NK-92 treated with Interleukin-12 subunit alpha and Interleukin-12 subunit beta, amount 100 ng/mL, for 24 hours (cell line): ENCODE results near the gene TNFAIP8.
A peak's percentile ranks its signal among the peaks of the same experiment; 100 is the strongest.
"Not testable (repeated sequence)": the region's sequence is repeated elsewhere in the genome, so short reads cannot be mapped to it uniquely, and the experiment has no call there.

Experiments used
- DNase-seq: peaks from one replicate; lab custom pipeline; 2025; lab: John Stamatoyannopoulos, UW

Gene TNFAIP8

DNA sequence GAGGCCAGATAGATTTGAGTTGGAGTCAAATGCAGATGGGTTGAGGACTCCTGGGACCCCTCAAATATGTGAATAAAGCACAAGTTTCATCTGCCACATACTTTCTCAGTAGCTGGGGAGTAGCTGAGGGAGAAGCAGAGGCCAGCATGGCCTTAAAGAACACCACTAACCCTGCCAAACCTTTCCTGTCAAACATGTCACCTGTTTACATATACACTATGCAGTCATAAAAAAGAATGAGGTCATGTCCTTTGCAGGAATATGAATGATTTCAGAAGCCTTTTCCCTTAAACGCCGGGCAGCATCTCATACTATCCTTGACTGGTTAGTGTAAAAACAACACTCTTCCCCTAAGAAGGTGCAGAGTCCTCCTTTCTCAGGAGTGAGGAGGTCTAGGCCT is 71.2 kb downstream of the TNFAIP8 start:
- DNase-seq, result no peak

DNA sequence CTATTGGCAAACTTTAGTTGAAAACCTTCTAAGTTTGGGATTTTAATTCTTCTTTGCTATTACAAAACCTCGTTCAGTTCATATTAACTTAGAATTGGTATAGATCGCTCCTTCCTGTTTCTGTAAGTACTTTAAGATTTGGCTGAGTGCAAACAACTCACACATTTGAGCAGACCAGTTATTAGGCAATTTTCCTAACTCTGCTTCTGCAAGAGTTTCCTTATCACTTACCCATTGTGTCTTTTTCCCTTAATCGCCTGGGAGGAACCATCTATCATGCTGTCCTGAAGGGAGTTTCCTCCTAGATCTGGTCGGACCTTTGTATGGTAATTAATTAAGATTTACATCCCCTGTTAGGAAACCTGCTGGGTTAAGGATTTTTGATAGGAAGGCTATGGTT is 71.8 kb downstream of the TNFAIP8 start:
- DNase-seq, result not testable (repeated sequence)

DNA sequence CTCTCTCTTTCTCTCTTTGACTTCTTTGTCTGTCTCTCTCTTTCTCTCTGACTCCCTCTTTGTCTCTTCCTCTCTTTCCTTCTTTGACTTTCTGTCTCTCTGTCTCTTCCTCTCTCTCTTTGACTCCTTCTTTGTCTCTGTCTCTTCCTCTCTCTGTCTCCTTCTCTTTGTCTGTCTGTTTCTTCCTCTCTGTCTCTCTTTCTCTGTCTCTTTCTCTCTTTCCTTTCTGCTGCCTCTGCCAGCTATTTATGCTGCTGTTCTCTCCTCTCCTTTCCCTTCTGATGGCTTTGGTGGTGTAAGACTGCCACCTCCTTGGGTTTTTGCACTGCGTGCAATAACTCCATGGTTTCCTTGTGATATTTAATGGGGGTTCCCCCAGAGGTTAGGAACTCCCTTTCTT is 72.3 kb downstream of the TNFAIP8 start:
- DNase-seq, result not testable (repeated sequence)

DNA sequence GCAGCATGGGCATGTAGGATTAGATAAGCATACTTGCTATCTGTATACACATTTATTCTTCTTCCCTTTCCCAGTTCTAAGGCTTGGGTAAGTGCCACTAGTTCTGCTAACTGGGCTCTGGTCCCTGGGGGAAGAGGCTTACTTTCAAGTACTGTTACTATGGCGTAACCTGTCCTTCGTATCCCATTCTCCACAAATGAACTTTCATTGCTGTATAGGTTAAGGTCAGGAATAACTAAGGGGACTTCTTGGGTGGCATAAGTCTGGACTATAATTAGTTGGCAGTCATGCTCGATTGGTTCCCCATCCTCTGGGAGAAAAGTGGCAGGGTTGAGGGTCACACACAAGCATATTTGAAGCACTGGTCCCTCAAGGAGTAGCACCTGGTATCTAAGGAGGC is 72.8 kb downstream of the TNFAIP8 start:
- DNase-seq, result not testable (repeated sequence)

DNA sequence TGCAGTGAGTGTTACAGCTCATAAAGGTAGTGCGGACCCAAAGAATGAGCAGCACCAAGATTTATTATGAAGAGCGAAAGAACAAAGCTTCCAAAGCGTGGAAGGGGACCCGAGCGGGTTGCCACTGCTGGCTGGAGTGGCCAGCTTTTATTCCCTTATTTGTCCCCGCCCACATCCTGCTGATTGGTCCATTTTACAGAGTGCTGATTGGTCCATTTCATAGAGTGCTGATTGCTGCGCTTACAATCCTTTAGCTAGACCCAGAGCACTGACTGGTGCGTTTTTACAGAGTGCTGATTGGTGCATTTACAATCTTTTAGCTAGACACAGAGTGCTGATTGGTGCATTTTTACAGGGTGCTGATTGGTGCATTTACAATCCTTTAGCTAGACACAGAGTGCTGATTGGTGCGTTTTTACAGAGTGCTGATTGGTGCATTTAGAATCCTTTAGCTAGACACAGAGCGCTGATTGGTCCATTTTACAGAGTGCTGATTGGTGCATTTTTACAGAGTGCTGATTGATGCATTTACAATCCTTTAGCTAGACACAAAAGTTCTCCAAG is 76.9 kb downstream of the TNFAIP8 start:
- DNase-seq, result not testable (repeated sequence)

DNA sequence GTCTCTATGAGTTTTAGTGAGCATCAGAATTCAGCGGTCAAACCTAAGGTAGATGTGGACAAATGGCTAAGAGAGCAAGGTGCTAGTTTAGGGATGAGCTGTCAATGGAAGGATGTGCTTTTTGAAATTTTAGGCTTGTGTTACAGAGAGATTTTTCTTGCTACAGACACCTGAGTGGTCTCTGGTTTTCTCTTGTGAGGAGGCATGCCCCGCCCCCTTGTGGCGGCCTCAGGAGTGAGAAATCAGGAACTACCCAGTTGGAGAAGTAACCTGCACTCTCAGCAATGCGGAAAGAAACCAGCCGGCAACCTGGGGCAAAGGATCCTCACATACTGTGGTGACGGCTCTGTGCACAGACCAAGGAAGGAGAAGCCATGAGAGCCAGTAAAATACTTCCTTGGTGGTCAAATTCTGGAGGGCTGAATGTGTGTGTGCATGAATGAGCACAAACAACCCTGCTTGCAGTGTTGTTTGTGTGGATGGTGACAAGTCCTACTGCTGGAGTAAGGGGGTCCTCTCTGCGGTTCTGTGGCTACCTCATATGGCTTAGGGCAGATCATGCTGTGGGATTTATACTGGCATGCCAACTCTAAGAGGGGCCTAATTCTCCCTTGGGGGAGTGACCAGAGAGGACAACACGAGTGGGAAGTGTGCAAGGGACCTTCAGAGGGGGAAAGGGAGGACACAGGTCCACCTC is 79.8 kb downstream of the TNFAIP8 start:
- peak; percentile 22 for DNase-seq

DNA sequence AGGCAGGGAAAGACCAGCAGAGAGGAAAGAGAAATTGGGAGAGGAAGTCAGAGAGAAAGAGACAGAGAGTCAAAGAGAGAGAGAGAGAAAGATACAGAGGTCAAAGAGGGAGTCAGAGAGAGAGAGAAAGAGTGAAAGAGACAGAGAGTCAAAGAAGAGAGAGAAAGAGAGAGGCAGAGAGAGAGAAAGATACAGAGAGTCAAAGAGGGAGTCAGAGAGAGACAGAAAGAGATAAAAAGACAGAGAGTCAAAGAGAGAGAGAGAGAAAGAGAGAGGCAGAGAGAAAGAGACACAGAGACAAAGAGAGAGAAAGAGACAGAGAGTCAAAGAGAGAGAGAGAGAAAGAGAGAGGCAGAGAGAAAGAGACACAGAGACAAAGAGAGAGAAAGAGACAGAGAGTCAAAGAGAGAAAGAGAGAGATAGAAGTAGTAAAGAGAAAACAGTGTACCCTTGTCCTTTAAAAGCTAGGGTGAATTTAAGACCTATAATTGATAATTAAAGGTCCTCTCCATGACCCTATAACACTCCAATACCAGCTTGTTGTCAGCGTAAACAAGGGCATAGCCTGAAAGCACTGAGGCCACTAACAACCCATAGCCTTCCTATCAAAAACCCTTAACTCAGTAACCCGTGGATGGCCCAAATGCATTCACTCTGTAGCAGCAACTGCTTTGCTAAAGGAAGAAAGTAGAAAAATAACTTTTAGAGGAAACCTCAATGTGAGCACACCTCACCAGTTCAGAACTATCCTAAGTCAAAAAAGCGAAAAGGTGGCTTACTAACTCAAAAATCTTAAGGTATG is 82.2 kb downstream of the TNFAIP8 start:
- not testable (repeated sequence) for DNase-seq

DNA sequence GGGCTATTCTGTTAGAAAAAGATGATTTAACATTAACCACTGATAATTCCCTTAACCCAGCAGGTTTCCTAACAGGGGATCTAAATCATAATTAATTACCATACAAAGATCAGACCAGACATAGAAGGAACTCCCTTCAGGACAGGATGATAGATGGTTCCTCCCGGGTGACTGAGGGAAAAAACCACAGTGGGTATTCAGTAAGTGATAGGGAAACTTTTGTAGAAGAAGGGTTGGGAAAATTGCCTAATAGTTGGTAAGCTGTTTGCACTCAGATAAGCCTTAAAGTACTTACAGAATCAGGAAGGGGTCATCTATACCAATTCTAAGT is 82.7 kb downstream of the TNFAIP8 start:
- not testable (repeated sequence) for DNase-seq

DNA sequence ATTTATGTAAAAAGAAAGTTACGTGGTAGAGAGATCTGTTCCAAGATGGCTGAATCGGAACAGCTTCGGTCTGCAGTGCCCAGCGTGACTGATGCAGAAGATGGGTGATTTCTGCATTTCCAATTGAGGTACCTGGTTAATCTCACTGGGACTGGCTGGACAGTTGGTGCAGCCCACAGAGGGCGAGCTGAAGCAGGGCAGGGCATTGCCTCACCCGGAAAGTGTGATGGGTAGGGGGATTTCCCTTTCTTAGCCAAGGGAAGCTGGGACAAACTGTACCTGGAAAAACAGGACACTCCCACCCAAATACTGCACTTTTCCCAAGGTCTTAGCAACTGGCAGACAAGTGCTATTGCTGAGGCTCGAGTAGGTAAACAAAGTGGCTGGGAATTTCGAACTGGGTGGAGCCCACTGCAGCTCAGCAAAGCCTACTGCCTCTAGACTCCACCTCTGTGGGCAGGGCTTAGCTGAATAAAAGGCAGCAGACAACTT is 83.4 kb downstream of the TNFAIP8 start:
- DNase-seq, result no peak

DNA sequence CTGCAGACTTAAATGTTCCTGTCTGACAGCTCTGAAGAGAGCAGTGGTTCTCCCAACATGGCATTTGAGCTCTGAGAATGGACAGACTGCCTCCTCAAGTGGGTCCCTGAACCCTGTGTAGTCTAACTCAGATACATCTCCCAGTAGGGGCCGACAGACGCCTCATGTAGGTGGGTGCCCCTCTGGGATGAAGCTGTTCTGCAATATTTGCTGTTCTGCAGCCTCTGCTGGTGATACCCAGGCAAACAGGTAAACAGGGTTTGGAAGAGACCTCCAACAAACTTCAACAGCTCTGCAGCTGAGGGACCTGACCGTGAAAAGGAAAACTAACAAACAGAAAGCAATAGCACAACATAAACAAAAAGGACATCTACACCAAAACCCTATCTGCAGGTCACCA is 83.8 kb downstream of the TNFAIP8 start:
- DNase-seq, result not testable (repeated sequence)

DNA sequence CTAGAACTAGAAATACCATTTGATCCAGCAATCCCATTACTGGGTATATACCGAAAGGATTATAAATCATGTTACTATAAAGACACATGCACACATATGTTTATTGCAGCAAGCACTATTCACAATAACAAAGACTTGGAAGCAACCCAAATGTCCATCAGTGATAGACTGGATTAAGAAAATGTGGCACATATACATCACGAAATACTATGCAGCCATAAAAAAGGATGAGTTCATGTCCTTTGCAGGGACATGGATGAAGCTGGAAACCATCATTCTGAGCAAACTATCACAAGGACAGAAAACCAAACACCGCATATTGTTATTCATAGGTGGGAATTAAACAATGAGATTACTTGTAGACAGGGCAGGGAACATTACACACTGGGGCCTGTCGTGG is 88.8 kb downstream of the TNFAIP8 start:
- DNase-seq, result not testable (repeated sequence)

DNA sequence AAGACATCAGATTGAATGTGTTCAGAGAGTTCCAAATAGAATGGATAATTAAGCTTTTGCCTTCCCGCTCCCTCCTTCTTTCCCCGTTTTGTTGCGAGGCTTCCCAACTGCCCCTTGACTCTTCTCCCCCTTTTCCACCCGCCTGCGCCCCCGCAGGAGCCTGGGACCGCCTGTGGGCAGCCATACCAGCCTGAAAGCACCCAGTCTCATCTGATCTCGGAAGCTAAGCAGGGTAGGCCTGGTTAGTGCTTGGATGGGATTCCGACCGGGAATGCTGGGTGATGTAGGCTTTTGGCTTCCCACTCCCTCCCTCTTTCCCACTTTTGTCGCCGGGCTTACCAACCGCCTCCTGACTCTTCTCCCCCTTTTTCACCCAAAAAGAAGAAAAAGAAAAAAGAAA is 89.7 kb downstream of the TNFAIP8 start:
- no peak for DNase-seq
